GM19240 (cell line): Measurements from ENCODE around the gene MAPK12.

Experiments used
- DNase-seq: peaks from one replicate; pipeline ENCODE4 v3.0.0; 2011; ENCODE audit warnings: low spot score; ENCODE audit not compliant: insufficient read length

The MAPK12 gene

DNA sequence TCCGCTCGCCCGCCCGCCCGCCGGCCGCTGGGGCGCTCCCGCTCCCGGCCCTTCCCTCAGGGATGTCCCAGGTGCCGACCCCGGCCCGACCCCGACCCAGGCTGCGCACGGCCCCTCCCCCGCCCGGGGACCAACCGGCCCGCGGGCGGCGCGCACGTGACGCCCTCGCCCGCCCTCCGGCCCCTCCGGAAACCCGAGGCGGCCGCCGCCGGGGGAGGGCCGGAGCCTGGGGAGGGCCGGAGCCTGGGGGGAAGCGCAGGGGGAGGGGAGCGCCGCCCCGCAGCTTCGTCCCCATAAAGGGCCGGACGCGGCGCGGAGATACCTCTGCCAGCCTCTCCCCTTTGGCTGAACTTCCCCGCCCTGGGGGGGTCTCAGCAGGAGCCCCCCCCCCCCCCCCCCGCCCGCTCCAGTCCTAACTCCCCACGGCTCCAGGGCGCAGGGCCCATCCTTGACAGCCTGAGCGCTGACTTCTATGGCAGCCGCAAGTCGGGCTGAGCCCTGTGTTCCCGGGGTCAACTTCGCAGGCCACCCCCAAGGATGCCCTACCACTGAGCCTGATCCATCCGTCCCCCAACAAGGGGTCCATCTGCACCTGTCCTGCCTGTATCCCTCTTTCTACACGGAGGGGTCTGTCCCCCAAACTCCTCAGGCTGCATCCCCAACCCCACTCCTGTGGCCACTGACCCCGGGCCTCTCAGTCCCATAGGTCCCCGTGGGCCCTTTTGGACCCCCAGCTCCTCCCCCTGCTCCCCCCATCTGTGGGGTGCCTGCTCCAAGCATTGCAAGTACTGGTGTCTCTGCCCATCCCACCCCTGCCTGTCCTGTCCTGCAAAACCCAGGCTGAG is at the start of gene MAPK12:
TSS of gene MAPK12 (minus strand) at position 69 of the 845 bp plus-strand sequence. CDS start 174 bp downstream, outside the sequence.
- peak; percentile 79 for DNase-seq

GRCh38 chr22:50310949-50311444 is 49.5 kb upstream of the MAPK12 start:
- DNase-seq, result no peak

DNA sequence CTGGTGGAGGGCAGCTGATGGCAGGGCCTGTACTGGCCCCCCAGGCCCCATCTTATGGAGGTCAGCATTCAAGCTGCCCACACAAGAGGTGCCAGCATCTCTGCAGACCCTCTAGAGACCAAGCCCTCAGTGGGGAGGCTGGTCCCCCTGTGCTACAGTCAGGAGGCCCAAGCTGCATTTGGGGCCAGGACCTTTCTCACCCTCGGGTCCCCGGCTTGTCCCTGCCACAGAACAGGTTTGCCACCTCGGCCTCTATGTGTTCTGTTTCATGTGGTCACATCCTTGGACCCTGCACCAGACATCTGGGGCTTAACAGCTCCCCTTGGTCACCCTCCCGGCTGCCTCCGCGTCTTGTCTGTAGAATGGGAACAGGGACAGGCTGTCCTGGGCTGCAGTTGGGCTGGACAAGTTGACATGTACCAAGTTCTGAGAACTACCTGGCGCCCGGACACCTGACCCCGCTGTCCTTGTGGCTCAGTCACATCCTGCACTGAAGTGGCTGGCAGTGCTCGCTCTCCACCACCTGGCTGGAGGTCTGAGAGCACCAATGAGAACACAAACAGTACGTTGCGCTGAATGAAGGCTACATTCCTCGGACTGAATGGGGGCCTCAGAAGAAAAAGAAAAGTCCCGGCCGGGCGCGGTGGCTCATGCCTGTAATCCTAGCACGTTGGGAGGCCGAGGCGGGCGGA is 48.7 kb upstream of the MAPK12 start:
- DNase-seq, result no peak

DNA sequence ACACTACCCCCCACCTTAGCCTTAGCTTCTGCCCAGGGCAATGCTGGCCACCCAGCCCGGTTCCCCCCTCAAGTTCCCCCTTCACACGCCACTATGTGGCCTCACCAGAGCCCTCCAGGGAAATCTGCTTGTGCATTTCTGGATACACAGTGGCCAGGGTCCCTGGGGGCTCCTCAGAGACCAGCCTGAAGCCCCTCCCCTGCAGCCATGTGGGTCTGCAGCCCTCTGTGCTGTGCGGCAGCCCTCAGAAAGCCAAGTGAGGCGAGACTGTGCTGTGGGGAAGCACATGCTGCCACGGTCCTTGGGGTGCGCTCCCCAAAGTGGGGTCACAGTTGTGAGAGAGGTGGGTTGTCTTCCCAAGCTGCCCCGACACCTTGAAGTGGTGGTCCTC is 48.1 kb upstream of the MAPK12 start:
- DNase-seq, result no peak

GRCh38 chr22:50308986-50309600 is 47.6 kb upstream of the MAPK12 start:
- DNase-seq, result no peak

GRCh38 chr22:50308597-50308935 is 47.1 kb upstream of the MAPK12 start:
- no peak for DNase-seq

- no peak for DNase-seq
Observed at GRCh38 chr22:50307890-50308596, 46.6 kb upstream of the MAPK12 start.

GRCh38 chr22:50306753-50307749 is 45.6 kb upstream of the MAPK12 start, which contains the start of gene PLXNB2:
Gene PLXNB2 (minus strand): TSS chr22:50307646. CDS start chr22:50290584, 17,062 bp downstream.
- DNase-seq, result peak; percentile 70

DNA sequence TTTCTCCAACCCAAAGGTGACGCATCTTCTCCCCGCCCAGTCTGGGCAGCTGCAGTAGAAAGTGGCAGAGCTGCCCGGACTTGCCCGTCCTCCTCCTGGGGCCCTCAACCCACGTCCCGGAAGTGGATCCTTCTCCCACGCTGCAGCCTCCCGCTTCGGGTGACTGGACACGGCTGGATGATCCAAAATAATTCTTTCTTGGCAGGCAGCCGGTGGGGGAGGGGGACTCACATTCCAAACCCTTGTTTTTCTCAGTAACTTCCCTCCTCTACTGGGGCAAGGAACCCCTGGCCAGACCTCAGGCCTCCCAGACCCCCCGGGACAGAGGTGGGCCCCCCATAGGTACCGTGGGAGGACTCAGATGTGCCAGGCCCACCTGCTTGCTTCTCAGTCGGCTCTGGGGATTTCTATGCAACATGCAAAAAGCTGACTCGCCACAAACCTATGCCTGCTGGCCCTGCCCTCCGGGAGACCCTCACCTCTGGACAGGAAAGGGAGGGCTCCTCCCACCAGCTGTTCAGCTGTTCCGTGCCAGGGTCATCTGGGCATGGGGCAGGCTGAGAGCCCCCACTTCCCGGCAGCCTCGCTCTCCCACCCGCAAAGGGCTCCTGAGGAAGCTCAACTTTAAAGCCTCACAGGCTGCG is 44.6 kb upstream of the MAPK12 start:
- peak; percentile 64 for DNase-seq

DNA sequence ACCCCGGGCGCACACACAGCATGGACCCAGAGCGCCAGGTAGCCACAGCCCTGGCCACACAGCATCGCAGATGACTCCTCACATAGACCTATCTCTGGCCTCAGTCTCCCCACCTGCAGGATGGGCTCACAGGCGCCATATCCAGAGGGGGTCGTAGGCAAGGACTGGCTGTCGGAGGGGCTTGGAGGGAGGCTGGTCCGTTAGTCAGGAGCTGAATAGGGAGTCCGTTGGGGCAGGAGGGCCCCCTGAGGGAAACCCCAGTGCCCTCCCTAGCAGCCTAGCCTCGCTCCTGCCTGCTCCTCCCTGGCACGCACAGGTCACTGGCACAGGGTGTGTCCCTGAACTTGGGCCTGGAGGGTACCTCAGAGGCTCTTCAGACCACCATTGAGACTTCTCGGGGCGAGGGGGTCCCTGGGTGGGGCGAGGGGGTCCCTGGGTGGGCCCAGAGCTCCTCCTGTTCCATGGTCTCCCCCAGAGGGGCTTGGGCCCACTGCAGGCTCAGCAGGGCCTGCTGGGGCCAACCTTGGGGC is 44.0 kb upstream of the MAPK12 start:
- DNase-seq, result no peak

DNA sequence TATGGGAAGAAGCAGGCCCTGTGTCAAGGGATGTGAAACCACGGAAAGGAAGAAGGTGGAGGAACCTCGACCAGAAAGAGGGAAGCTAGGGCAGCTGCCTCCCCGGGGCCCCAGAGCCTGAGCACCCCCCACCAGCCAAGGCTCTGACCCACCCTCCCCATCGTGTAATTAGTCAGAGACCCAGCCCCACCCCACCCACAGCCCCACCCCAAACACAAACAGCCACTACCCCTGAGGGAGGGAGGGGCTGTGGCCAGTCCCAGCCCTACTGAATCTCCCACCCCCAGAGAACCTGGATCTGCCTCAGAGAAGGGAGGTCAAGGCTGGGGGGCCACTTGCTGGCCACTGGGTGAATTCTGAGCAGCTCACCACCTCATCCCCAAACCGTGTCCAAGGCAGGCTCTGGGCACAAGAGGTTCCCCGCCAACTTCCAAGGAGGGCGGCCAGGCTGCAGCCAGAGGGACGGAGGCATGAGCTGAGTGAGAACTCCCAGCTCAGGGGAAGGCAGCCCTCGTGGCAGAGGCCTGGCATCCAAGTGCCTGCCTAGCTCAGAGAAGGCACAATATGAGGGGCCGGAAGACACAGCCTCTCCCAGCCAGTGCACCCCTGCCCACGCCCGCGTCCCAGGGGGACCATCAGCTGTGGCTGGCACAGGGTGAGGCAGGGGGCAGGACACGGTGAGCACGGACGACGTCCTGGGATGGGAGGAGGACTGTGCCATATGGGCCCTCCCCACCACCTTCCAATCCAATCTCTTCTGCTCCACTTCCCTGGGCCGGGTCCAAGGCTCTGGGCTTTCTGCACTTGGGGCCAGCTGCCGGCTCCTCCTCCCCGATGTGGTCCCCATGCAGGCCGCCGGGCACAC is 43.3 kb upstream of the MAPK12 start:
- DNase-seq, result no peak

- DNase-seq, result no peak
Observed at GRCh38 chr22:50303848-50304527, 42.5 kb upstream of the MAPK12 start.

DNA sequence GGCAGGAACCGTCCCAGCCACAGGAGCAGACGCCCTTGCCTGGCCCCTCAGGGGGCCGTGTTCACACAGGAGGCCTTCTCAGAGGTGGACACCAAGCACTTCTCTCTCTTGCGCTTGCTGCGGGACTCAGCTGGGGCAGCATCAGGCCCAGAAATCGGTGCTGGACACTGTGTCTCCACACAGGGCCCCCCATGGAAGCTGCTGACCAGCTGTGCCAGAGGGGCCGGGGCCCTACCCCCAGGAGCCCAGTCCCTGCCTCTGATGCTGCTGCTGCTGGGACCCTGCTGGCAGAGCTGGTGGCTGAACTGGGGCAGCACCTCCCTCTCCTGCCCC is 42.0 kb upstream of the MAPK12 start:
- DNase-seq, result no peak

DNA sequence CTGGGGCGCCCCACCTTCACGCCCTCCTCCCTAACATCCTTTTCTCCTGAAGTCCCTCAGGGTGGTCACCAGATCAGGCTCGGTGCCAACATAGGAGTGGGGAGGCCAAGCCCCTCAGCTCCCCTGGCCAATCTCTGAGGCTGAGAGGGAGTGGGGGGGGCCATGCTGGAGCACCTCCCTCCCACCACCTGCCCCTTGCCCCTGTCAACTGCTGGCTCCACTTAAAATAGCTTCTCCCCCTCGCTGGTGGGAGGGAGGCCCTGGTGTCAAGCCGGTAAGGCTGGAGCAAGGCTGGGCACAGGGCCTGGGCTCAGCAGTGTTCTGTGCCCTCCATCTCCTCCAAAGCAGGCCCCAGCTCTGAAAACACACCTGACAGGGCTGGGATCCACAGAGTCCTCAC is 41.1 kb upstream of the MAPK12 start:
- DNase-seq, result no peak

DNA sequence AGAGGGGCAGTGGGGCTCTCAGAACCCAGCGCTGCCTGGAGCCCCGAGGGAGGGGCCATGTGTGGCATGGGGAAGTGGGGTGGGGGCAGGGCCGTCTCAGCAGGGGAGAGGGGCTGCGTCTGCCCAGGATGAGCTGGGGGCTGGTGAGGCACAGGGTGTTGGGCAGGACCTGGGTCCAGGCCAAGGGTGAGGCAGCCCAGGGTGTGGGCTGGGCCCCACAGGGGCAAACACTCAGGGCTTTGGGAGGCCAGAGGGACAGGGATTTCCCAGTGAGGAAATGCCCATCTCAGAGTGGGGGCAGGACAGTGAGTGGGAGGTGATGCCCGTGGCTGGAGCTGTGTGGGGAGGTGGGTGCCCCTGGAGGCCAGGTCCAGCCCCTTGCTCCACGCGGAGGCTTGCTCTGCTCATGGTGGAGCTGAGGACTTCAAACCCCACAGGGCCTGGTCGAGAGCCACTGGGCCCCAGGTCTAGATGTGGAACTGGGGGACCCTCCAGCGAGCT is 40.6 kb upstream of the MAPK12 start:
- no peak for DNase-seq

DNA sequence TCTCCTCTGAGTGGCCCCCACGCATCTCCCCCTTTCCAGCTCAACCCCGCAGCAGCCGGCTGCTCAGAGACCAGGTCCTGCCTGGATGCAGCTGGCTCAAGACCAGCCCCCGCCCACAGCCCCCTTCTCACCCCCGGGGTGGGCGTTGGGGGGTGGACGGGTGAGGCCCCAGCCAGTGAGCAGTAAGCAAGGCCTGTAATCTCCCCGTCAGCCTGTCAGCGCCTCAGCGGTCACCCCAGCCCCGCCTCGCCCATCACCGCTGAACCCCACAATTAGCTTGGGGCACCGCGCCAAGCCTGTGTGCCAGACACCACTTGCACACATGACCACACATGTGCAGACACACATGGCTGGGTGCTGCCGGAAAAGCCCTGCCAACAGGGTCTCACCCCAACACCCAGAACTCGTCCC is 40.1 kb upstream of the MAPK12 start:
- no peak for DNase-seq

- DNase-seq, result no peak
Observed at GRCh38 chr22:50300620-50301257, 39.3 kb upstream of the MAPK12 start.
